ENCODE measurements around the gene ZNF337. TPM values are rescaled to one million over a fixed set of nuclear protein-coding genes. Genes with fewer than 3 reads are reported as not detected.
"Not testable (repeated sequence)": the region's sequence is repeated elsewhere in the genome, so short reads cannot be mapped to it uniquely, and the experiment has no call there.

The ZNF337 gene
- total RNA-seq, 1 experiment from 2014 or later: 6.9 TPM

- TF ChIP-seq ZNF232 (CRISPR knock-in tag; IDR thresholded peaks at IDR 0.05) (no peak), CREB1 (CRISPR knock-in tag; IDR thresholded peaks at IDR 0.05) (no peak)
- TF ChIP-seq, protein P1, sequence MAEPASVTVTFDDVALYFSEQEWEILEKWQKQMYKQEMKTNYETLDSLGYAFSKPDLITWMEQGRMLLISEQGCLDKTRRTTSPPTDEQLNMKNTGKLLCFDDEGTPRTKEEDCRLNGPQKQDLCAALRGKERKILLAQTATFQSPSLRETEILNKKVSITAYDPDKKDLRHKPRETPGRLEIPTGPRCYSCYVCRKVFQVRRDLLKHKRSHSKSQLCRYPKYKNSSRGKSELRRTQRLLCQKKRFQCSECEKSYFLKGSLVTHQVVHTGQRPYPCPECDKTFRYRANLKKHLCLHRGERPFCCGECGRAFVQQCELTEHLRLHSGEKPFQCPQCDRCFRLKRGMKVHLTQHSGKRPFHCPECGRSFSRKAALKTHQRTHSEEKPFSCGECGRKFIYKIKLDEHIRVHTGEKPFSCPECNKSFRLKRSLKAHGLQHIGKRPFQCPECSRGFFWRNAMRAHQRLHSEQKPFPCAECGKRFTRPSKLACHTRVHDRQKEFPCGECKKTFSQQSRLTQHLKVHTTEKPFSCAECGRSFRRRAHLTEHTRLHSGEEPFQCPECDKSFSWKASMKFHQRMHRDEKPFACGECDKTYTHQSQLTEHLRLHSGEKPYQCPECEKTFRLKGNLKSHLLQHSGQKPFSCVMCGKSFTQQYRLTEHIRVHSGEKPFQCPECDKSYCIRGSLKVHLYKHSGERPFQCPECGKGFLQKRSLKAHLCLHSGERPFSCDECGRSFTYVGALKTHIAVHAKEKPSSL (CRISPR knock-in tag; conservative IDR thresholded peaks at IDR 0.05): no peak
- TF ChIP-seq, protein P2, sequence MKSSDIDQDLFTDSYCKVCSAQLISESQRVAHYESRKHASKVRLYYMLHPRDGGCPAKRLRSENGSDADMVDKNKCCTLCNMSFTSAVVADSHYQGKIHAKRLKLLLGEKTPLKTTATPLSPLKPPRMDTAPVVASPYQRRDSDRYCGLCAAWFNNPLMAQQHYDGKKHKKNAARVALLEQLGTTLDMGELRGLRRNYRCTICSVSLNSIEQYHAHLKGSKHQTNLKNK (CRISPR knock-in tag; IDR thresholded peaks at IDR 0.05): no peak
Measured at GRCh38 chr20:25654487-25654886, 42.2 kb downstream of the ZNF337 start (continued).

DNA sequence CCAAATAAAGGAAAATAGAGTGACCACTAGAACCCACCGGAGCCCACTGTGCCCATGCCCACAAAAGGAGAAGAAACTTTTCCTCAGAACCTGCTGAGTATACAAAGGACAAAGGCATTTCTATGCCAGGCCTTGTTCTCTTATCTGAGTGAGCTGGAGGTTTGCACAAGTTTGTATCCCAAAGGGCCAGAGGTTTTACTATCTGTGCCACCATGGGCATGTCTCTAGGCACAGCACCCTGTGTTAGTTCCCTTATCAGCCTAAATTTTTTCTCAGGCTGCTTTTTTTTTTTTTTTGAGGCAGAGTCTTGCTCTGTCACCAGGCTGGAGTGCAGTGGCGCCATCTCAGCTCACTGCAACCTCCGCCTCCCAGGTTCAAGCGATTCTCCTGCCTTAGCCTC lies 43.8 kb downstream of the ZNF337 start:
- ATAC-seq; H3K27me3 Mint-ChIP-seq (ENCODE audit: low read depth); H3K27ac Mint-ChIP-seq; H3K4me1 Mint-ChIP-seq; H3K4me3 Mint-ChIP-seq; H3K9me3 Mint-ChIP-seq; H3K36me3 Mint-ChIP-seq; POLR2A ChIA-PET; DNase-seq (ENCODE audit: low spot score): not testable (repeated sequence)
- CTCF ChIA-PET: interaction anchor here (0.7 kb wide), 1 partner anchor 297 kb away, joined by 3 read pairs; no protein-coding TSS in a partner anchor

GRCh38 chr20:25644814-25645213 lies 51.8 kb downstream of the ZNF337 start:
- Mint-ChIP-seq H3K27me3 (ENCODE audit: low read depth) (no peaks in the 10 kb centered on the region), H3K4me3 (no peak overlapping the region), H3K36me3 (peaks cover 18% of the 10 kb centered on the region)

More at GRCh38 chr20:25644814-25645213, 51.8 kb downstream of the ZNF337 start:
- no peak overlapping the region for H3K27ac Mint-ChIP-seq
- ATAC-seq (no peak), DNase-seq (ENCODE audit: low spot score) (no peak)
- H3K9me3 Mint-ChIP-seq: peaks cover 14% of the 10 kb centered on the region
- ChIA-PET CTCF (no interaction called here), POLR2A (no interaction called here)
- peaks cover 16% of the 10 kb centered on the region for H3K4me1 Mint-ChIP-seq
- TF ChIP-seq, protein P3, sequence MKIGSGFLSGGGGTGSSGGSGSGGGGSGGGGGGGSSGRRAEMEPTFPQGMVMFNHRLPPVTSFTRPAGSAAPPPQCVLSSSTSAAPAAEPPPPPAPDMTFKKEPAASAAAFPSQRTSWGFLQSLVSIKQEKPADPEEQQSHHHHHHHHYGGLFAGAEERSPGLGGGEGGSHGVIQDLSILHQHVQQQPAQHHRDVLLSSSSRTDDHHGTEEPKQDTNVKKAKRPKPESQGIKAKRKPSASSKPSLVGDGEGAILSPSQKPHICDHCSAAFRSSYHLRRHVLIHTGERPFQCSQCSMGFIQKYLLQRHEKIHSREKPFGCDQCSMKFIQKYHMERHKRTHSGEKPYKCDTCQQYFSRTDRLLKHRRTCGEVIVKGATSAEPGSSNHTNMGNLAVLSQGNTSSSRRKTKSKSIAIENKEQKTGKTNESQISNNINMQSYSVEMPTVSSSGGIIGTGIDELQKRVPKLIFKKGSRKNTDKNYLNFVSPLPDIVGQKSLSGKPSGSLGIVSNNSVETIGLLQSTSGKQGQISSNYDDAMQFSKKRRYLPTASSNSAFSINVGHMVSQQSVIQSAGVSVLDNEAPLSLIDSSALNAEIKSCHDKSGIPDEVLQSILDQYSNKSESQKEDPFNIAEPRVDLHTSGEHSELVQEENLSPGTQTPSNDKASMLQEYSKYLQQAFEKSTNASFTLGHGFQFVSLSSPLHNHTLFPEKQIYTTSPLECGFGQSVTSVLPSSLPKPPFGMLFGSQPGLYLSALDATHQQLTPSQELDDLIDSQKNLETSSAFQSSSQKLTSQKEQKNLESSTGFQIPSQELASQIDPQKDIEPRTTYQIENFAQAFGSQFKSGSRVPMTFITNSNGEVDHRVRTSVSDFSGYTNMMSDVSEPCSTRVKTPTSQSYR (CRISPR knock-in tag; IDR thresholded peaks at IDR 0.05): no peak
- TF ChIP-seq OVOL2 (CRISPR knock-in tag; IDR thresholded peaks at IDR 0.05; ENCODE audit: borderline replicate concordance) (no peak), E2F1 (CRISPR knock-in tag; IDR thresholded peaks at IDR 0.05) (no peak), MLX (CRISPR knock-in tag; IDR thresholded peaks at IDR 0.05) (no peak)
- TF ChIP-seq, protein P4, sequence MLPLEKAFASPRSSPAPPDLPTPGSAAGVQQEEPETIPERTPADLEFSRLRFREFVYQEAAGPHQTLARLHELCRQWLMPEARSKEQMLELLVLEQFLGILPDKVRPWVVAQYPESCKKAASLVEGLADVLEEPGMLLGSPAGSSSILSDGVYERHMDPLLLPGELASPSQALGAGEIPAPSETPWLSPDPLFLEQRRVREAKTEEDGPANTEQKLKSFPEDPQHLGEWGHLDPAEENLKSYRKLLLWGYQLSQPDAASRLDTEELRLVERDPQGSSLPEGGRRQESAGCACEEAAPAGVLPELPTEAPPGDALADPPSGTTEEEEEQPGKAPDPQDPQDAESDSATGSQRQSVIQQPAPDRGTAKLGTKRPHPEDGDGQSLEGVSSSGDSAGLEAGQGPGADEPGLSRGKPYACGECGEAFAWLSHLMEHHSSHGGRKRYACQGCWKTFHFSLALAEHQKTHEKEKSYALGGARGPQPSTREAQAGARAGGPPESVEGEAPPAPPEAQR (CRISPR knock-in tag; IDR thresholded peaks at IDR 0.05): no peak

Data from WTC11 (cell line).